Measurements from ENCODE around the gene EXOC2.
A peak's percentile ranks its signal among the peaks of the same experiment; 100 is the strongest.
"Not testable (repeated sequence)": the region's sequence is repeated elsewhere in the genome, so short reads cannot be mapped to it uniquely, and the experiment has no call there.

Gene EXOC2

GRCh38 chr6:604579-604978 lies 88.4 kb downstream of the EXOC2 start:
- DNase-seq (ENCODE audit: low read depth), result no peak

GRCh38 chr6:603265-603664 lies 89.7 kb downstream of the EXOC2 start:
- DNase-seq (ENCODE audit: low read depth), result no peak
- no peak overlapping the region for H3K4me3 ChIP-seq (ENCODE audit: low read depth, low read length)

More at GRCh38 chr6:604579-604978, 88.4 kb downstream of the EXOC2 start:
- H3K4me3 ChIP-seq (ENCODE audit: low read depth, low read length), result no peak overlapping the region

GRCh38 chr6:599576-600448 lies 93.1 kb downstream of the EXOC2 start:
- DNase-seq (ENCODE audit: low read depth), result no peak
- H3K4me3 ChIP-seq (ENCODE audit: low read depth, low read length), result no peak overlapping the region

- DNase-seq (ENCODE audit: low read depth), result no peak
These were observed 99.1 kb downstream of the EXOC2 start for GRCh38 chr6:593907-594212.

GRCh38 chr6:593139-593906 lies 99.6 kb downstream of the EXOC2 start:
- peak; percentile 12 for DNase-seq (ENCODE audit: low read depth)

More at GRCh38 chr6:593907-594212, 99.1 kb downstream of the EXOC2 start:
- no peak overlapping the region for H3K4me3 ChIP-seq (ENCODE audit: low read depth, low read length)

GRCh38 chr6:589090-589489 lies 103.8 kb downstream of the EXOC2 start:
- DNase-seq (ENCODE audit: low read depth), result no peak
- no peak overlapping the region for H3K4me3 ChIP-seq (ENCODE audit: low read depth, low read length)

More at GRCh38 chr6:593139-593906, 99.6 kb downstream of the EXOC2 start:
- no peak overlapping the region for H3K4me3 ChIP-seq (ENCODE audit: low read depth, low read length)

GRCh38 chr6:586553-586952 lies 106.4 kb downstream of the EXOC2 start:
- no peak for DNase-seq (ENCODE audit: low read depth)
- no peak overlapping the region for H3K4me3 ChIP-seq (ENCODE audit: low read depth, low read length)

- H3K4me3 ChIP-seq (ENCODE audit: low read depth, low read length), result no peak overlapping the region
- no peak for DNase-seq (ENCODE audit: low read depth)
These were observed 109.3 kb downstream of the EXOC2 start for GRCh38 chr6:583635-584034.

- no peak for DNase-seq (ENCODE audit: low read depth)
These were observed 109.8 kb downstream of the EXOC2 start for GRCh38 chr6:583116-583515.

GRCh38 chr6:582370-582769 lies 110.6 kb downstream of the EXOC2 start:
- DNase-seq (ENCODE audit: low read depth), result peak; percentile 1
- no peak overlapping the region for H3K4me3 ChIP-seq (ENCODE audit: low read depth, low read length)

More at GRCh38 chr6:583116-583515, 109.8 kb downstream of the EXOC2 start:
- H3K4me3 ChIP-seq (ENCODE audit: low read depth, low read length), result no peak overlapping the region

GRCh38 chr6:579339-579738 lies 113.6 kb downstream of the EXOC2 start:
- peak; percentile 4 for DNase-seq (ENCODE audit: low read depth)
- H3K4me3 ChIP-seq (ENCODE audit: low read depth, low read length), result no peak overlapping the region

- no peak overlapping the region for H3K4me3 ChIP-seq (ENCODE audit: low read depth, low read length)
- no peak for DNase-seq (ENCODE audit: low read depth)
These were observed 120.2 kb downstream of the EXOC2 start for GRCh38 chr6:572596-573265.

- H3K4me3 ChIP-seq (ENCODE audit: low read depth, low read length), result no peak overlapping the region
- no peak for DNase-seq (ENCODE audit: low read depth)
These were observed 121.0 kb downstream of the EXOC2 start for GRCh38 chr6:571892-572291.

GRCh38 chr6:570825-571224 lies 122.1 kb downstream of the EXOC2 start:
- no peak overlapping the region for H3K4me3 ChIP-seq (ENCODE audit: low read depth, low read length)
- DNase-seq (ENCODE audit: low read depth), result no peak

GRCh38 chr6:568954-569523 lies 123.9 kb downstream of the EXOC2 start:
- H3K4me3 ChIP-seq (ENCODE audit: low read depth, low read length), result no peak overlapping the region
- DNase-seq (ENCODE audit: low read depth), result no peak

GRCh38 chr6:568085-568484 lies 124.9 kb downstream of the EXOC2 start:
- no peak for DNase-seq (ENCODE audit: low read depth)
- H3K4me3 ChIP-seq (ENCODE audit: low read depth, low read length), result no peak overlapping the region

- no peak for DNase-seq (ENCODE audit: low read depth)
These were observed 129.1 kb downstream of the EXOC2 start for GRCh38 chr6:563863-564262.

GRCh38 chr6:562052-562676 lies 130.8 kb downstream of the EXOC2 start:
- DNase-seq (ENCODE audit: low read depth), result no peak
- H3K4me3 ChIP-seq (ENCODE audit: low read depth, low read length), result no peak overlapping the region

More at GRCh38 chr6:563863-564262, 129.1 kb downstream of the EXOC2 start:
- no peak overlapping the region for H3K4me3 ChIP-seq (ENCODE audit: low read depth, low read length)

- not testable (repeated sequence) for H3K4me3 ChIP-seq (ENCODE audit: low read depth, low read length); DNase-seq (ENCODE audit: low read depth)
These were observed 131.6 kb downstream of the EXOC2 start for GRCh38 chr6:561335-561734.
